H9 (cell line): ENCODE measurements around the gene PHACTR4. TPM values are rescaled to one million over a fixed set of nuclear protein-coding genes. Genes with fewer than 3 reads are reported as not detected.

Experiments used
- DNase-seq: peaks from one replicate; pipeline ENCODE4 v3.0.0-alpha.2; 2017
- H2AFZ ChIP-seq: one replicate; pipeline ENCODE4 v1.6.1; 2013; ENCODE audit warnings: mild to moderate bottlenecking, low read length, control low read depth, moderate library complexity
- H2AK5ac ChIP-seq: 2 replicates; pipeline ENCODE4 v1.6.1; 2013; ENCODE audit warnings: low read length, control low read depth, mixed read lengths; ENCODE audit not compliant: insufficient read length
- H2BK120ac ChIP-seq: one replicate; pipeline ENCODE4 v1.6.1; 2013; ENCODE audit warnings: low read depth, mild to moderate bottlenecking, low read length, control low read depth, inconsistent platforms; ENCODE audit not compliant: poor library complexity, severe bottlenecking
- H2BK12ac ChIP-seq: 2 replicates; pipeline ENCODE4 v1.6.1; 2013; ENCODE audit warnings: low read length, control low read depth, mixed read lengths, low read depth; ENCODE audit not compliant: insufficient read length
- H2BK15ac ChIP-seq: 2 replicates; pipeline ENCODE4 v1.6.1; 2013; ENCODE audit warnings: low read depth, low read length, control low read depth
- H2BK20ac ChIP-seq: one replicate; pipeline ENCODE4 v1.6.1; 2013; ENCODE audit warnings: low read depth, mild to moderate bottlenecking, low read length, control low read depth, inconsistent platforms; ENCODE audit not compliant: poor library complexity, severe bottlenecking
- H2BK5ac ChIP-seq: 2 replicates; pipeline ENCODE4 v1.6.1; 2013; ENCODE audit warnings: low read length, control low read depth, mixed read lengths; ENCODE audit not compliant: insufficient read length
- H3K14ac ChIP-seq: 2 replicates; pipeline ENCODE4 v1.6.1; 2013; ENCODE audit warnings: low read length, control low read depth; ENCODE audit not compliant: insufficient read depth
- H3K18ac ChIP-seq: 2 replicates; pipeline ENCODE4 v1.6.1; 2013; ENCODE audit warnings: low read depth, mild to moderate bottlenecking, mixed read lengths, low read length, control low read depth; ENCODE audit not compliant: insufficient read length
- H3K23ac ChIP-seq: 2 replicates; pipeline ENCODE4 v1.6.1; 2013; ENCODE audit warnings: low read length, control low read depth, mixed read lengths, low read depth; ENCODE audit not compliant: insufficient read length
- H3K23me2 ChIP-seq: 2 replicates; pipeline ENCODE4 v1.6.1; 2013; ENCODE audit warnings: low read depth, mild to moderate bottlenecking, mixed read lengths, low read length, control low read depth; ENCODE audit not compliant: insufficient read length, poor library complexity, severe bottlenecking
- H3K27ac ChIP-seq: 2 replicates; pipeline ENCODE4 v1.5.1; 2013; ENCODE audit warnings: low read length, control low read depth, mixed read lengths, low read depth; ENCODE audit not compliant: insufficient read length
- H3K27me3 ChIP-seq: 2 replicates; pipeline ENCODE4 v1.6.1; 2013; ENCODE audit warnings: low read length, control low read depth, inconsistent platforms; ENCODE audit not compliant: insufficient read depth
- H3K4ac ChIP-seq: 2 replicates; pipeline ENCODE4 v1.6.1; 2013; ENCODE audit warnings: low read depth, mild to moderate bottlenecking, control low read depth, inconsistent platforms, low read length, moderate library complexity
- H3K4me1 ChIP-seq: 2 replicates; pipeline ENCODE4 v1.6.1; 2013; ENCODE audit warnings: low read length, control low read depth, inconsistent platforms; ENCODE audit not compliant: insufficient read depth
- H3K4me2 ChIP-seq: 2 replicates; pipeline ENCODE4 v1.6.1; 2013; ENCODE audit warnings: low read length, control low read depth, mixed read lengths; ENCODE audit not compliant: insufficient read length, insufficient read depth
- H3K56ac ChIP-seq: 2 replicates; pipeline ENCODE4 v1.6.1; 2013; ENCODE audit warnings: low read depth, mild to moderate bottlenecking, mixed read lengths, low read length, control low read depth; ENCODE audit not compliant: insufficient read length
- H3K79me1 ChIP-seq: 2 replicates; pipeline ENCODE4 v1.6.1; 2013; ENCODE audit warnings: low read depth, mild to moderate bottlenecking, moderate library complexity, low read length, control low read depth, inconsistent platforms; ENCODE audit not compliant: insufficient read depth, poor library complexity, severe bottlenecking
- H3K79me2 ChIP-seq: 2 replicates; pipeline ENCODE4 v1.6.1; 2013; ENCODE audit warnings: low read length, control low read depth, inconsistent platforms; ENCODE audit not compliant: insufficient read depth
- H3K9ac ChIP-seq: 2 replicates; pipeline ENCODE4 v1.6.1; 2013; ENCODE audit warnings: low read length, control low read depth, mixed read lengths; ENCODE audit not compliant: insufficient read length; ENCODE audit errors: extremely low read depth
- H3K9me3 ChIP-seq: one replicate; pipeline ENCODE4 v1.6.1; 2013; ENCODE audit warnings: low read depth, low read length, inconsistent platforms; ENCODE audit not compliant: control insufficient read depth
- H3T11ph ChIP-seq: one replicate; pipeline ENCODE4 v1.6.1; 2013; ENCODE audit warnings: mild to moderate bottlenecking, low read length, control low read depth, inconsistent platforms
- H4K20me1 ChIP-seq: one replicate; pipeline ENCODE4 v1.6.1; 2013; ENCODE audit not compliant: control insufficient read depth, insufficient read length, insufficient read depth
- H4K5ac ChIP-seq: 2 replicates; pipeline ENCODE4 v1.6.1; 2013; ENCODE audit warnings: low read depth, mild to moderate bottlenecking, mixed read lengths, low read length, control low read depth; ENCODE audit not compliant: insufficient read length
- H4K8ac ChIP-seq: replicated peaks from 2 replicates; pipeline ENCODE4 v1.6.1; 2013; ENCODE audit warnings: low read length, control low read depth, mixed read lengths, low read depth; ENCODE audit not compliant: insufficient read length
- H4K91ac ChIP-seq: 2 replicates; pipeline ENCODE4 v1.6.1; 2013; ENCODE audit warnings: low read depth, mild to moderate bottlenecking, moderate library complexity, mixed read lengths, low read length, control low read depth; ENCODE audit not compliant: insufficient read length
- H3K27ac Mint-ChIP-seq, 3 experiments: 2 replicates in 2 of 3; 3 replicates in 1 of 3; pipeline ENCODE4 v1.8.0; 2020 to 2021; ENCODE audit warnings: mixed read lengths in 3 of 3, mild to moderate bottlenecking in 1 of 3, moderate library complexity in 1 of 3
- H3K27me3 Mint-ChIP-seq: 2 replicates; pipeline ENCODE4 v1.8.0; 2021; ENCODE audit warnings: low read depth, mild to moderate bottlenecking, moderate library complexity, mixed read lengths
- H3K36me3 Mint-ChIP-seq, 3 experiments: 2 replicates in 2 of 3; 3 replicates in 1 of 3; pipeline ENCODE4 v1.8.0; 2020 to 2021; ENCODE audit warnings: low read depth in 3 of 3, mixed read lengths in 3 of 3; ENCODE audit not compliant: insufficient read depth in 1 of 3
- H3K4me1 Mint-ChIP-seq, 2 experiments: 2 replicates each; pipeline ENCODE4 v1.8.0; 2020; ENCODE audit warnings: mixed read lengths in 2 of 2
- H3K4me3 Mint-ChIP-seq, 2 experiments: 2 replicates in 1 of 2; 3 replicates in 1 of 2; pipeline ENCODE4 v1.8.0; 2020 to 2021; ENCODE audit warnings: mild to moderate bottlenecking in 2 of 2, mixed read lengths in 2 of 2, moderate library complexity in 1 of 2
- H3K9me3 Mint-ChIP-seq, 2 experiments: 2 replicates in 1 of 2; 3 replicates in 1 of 2; pipeline ENCODE4 v1.8.0; 2020; ENCODE audit warnings: mild to moderate bottlenecking in 2 of 2, mixed read lengths in 2 of 2, moderate library complexity in 1 of 2
- WGBS: extraction: QIAGEN DNeasy Blood & Tissue Kit; methylation state at CpG from one replicate; pipeline ENCODE4 v1.1.7; 2013; ENCODE audit warnings: missing lambda C conversion rate, low lambda C conversion rate, mixed read lengths; ENCODE audit not compliant: insufficient read length; ENCODE audit errors: extremely low coverage; 5-methylcytosine and 5-hydroxymethylcytosine counted together
- total RNA-seq: library from RNA; stranded (reverse); gene quantifications from 2 replicates; pipeline ENCODE4 v1.2.1, GENCODE V29; 2021
- TF ChIP-seq, protein P1 (sequence below): fragments of 200-600 bp; sonication (generic); conservative IDR thresholded peaks from 3 replicates; pipeline ENCODE4 v1.8.0; 2021; ENCODE audit warnings: antibody characterized with exemption, mild to moderate bottlenecking

The PHACTR4 gene
- total RNA-seq, 1 experiment from 2014 or later, result 54.0 TPM

DNA sequence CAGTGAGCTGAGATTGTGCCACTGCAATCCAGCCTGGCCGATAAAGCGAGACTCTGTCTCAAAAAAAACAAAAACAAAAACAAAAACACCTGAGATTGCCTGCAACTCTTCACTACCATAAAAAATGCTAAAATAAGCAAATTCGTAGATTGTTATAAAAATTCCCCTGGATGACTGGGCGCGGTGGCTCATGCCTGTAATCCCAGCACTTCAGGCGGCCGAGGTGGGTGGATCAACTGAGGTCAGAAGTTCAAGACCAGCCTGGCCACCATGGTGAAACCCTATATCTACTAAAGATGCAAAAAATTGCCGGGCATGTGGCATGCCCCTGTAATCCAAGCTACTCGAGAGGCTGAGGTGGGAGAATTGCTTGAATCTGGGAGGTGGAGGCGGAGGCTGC lies 30.0 kb upstream of the PHACTR4 start:
- Histone ChIP-seq H3K4me1 (no peaks in the 10 kb centered on the region), H2BK120ac (no peak overlapping the region), H3K9me3 (no peaks in the 10 kb centered on the region), H3K79me2 (no peaks in the 10 kb centered on the region), H3T11ph (no peak overlapping the region), H4K8ac (no peak overlapping the region), H4K20me1 (no peaks in the 10 kb centered on the region), H3K23me2 (no peaks in the 10 kb centered on the region), H3K4me2 (no peak overlapping the region), H3K79me1 (no peaks in the 10 kb centered on the region), H4K91ac (no peak overlapping the region), H2AFZ (no peak overlapping the region), H2BK20ac (no peak overlapping the region), H3K27ac (no peak overlapping the region), H3K56ac (no peak overlapping the region), H2BK5ac (no peak overlapping the region), H3K14ac (no peak overlapping the region), H3K4ac (no peak overlapping the region), H2BK15ac (no peak overlapping the region), H3K18ac (no peak overlapping the region), H2BK12ac (no peak overlapping the region), H3K27me3 (no peaks in the 10 kb centered on the region), H3K9ac (no peak overlapping the region), H4K5ac (no peak overlapping the region), H3K23ac (no peak overlapping the region), H2AK5ac (no peak overlapping the region)
- no peaks in the 10 kb centered on the region for H3K4me1 Mint-ChIP-seq
- H3K36me3 Mint-ChIP-seq, result peaks cover 0 to 13% (median 8%) of the 10 kb centered on the region in 3 experiments; a peak in 5 of 7 replicates
- DNase-seq, result no peak
- H3K9me3 Mint-ChIP-seq, result no peaks in the 10 kb centered on the region
- TF ChIP-seq, protein P1, sequence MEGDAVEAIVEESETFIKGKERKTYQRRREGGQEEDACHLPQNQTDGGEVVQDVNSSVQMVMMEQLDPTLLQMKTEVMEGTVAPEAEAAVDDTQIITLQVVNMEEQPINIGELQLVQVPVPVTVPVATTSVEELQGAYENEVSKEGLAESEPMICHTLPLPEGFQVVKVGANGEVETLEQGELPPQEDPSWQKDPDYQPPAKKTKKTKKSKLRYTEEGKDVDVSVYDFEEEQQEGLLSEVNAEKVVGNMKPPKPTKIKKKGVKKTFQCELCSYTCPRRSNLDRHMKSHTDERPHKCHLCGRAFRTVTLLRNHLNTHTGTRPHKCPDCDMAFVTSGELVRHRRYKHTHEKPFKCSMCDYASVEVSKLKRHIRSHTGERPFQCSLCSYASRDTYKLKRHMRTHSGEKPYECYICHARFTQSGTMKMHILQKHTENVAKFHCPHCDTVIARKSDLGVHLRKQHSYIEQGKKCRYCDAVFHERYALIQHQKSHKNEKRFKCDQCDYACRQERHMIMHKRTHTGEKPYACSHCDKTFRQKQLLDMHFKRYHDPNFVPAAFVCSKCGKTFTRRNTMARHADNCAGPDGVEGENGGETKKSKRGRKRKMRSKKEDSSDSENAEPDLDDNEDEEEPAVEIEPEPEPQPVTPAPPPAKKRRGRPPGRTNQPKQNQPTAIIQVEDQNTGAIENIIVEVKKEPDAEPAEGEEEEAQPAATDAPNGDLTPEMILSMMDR, result no peak
- no peak overlapping the region for H3K4me3 Mint-ChIP-seq
- H3K27me3 Mint-ChIP-seq, result no peaks in the 10 kb centered on the region
- no peak overlapping the region for H3K27ac Mint-ChIP-seq
- no CpG with 5 or more reads among the region's 10 CpGs for WGBS
